ENCODE data around the gene AKTIP.

GRCh38 chr16:53529513-53529912 lies 26.5 kb upstream of the AKTIP start:
- TF ChIP-seq CTCF (IDR thresholded peaks at IDR 0.05), result no peak
- TF ChIP-seq POLR2A (IDR thresholded peaks at IDR 0.05), result no peak

All from thyroid gland (tissue), 4 donors.